ENCODE data around the gene UHRF2.

Gene UHRF2

GRCh38 chr9:6440405-6440804, 27.4 kb downstream of the UHRF2 start:
- TF ChIP-seq CTCF (IDR thresholded peaks at IDR 0.05; ENCODE audit: low read depth, low read length) = no peak
- no peak for TF ChIP-seq EZH2phosphoT487 (IDR thresholded peaks at IDR 0.05; ENCODE audit: low read depth)
- peaks cover 80% of the 10 kb centered on the region for H4K20me1 ChIP-seq (ENCODE audit: insufficient read depth, low read length)

DNA sequence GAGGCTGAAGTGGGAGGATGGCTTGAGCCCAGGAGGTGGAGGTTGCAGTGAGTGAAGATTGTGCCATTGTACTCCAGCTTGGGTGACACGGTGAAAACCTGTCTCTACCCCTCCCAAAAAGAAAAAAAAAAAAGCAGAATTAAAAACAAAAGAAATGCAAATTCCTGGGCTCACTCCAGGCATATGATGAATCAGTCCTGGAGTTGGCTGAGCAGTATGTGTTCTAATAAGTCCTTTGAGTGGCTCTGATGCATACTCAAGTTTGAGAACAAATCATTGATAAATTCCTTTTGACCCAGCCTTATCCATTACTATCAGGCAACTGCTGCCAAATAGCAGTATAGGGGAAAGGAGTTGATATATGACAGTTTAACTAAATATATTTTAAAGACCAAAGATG, 28.3 kb downstream of the UHRF2 start:
- H3K4me1 ChIP-seq (ENCODE audit: low read length) = no peaks in the 10 kb centered on the region
- H3K79me2 ChIP-seq (ENCODE audit: low read length) = peaks cover 99% of the 10 kb centered on the region
- peaks cover 73% of the 10 kb centered on the region for H4K20me1 ChIP-seq (ENCODE audit: insufficient read depth, low read length)
- peaks cover 9% of the 10 kb centered on the region for H3K36me3 ChIP-seq (replicated peaks; ENCODE audit: low read depth, low read length)
- H2AFZ ChIP-seq (ENCODE audit: low read depth, low read length) = no peak overlapping the region
- no peak overlapping the region for H3K4me2 ChIP-seq (ENCODE audit: low read length)
- H3K9me3 ChIP-seq (ENCODE audit: insufficient read depth, low read length) = no peaks in the 10 kb centered on the region
- no peak overlapping the region for H3K9ac ChIP-seq (ENCODE audit: low read length)
- TF ChIP-seq EZH2phosphoT487 (IDR thresholded peaks at IDR 0.05; ENCODE audit: low read depth) (no peak), CTCF (IDR thresholded peaks at IDR 0.05; ENCODE audit: low read depth, low read length) (no peak)
- H3K27ac ChIP-seq (ENCODE audit: low read length) = no peak overlapping the region
- H3K27me3 ChIP-seq (ENCODE audit: low read depth, low read length) = no peaks in the 10 kb centered on the region
- no peak overlapping the region for H3K4me3 ChIP-seq (ENCODE audit: low read length)

More at GRCh38 chr9:6440405-6440804, 27.4 kb downstream of the UHRF2 start:
- peaks cover 9% of the 10 kb centered on the region for H3K36me3 ChIP-seq (replicated peaks; ENCODE audit: low read depth, low read length)
- no peak overlapping the region for H3K27ac ChIP-seq (ENCODE audit: low read length)
- H3K27me3 ChIP-seq (ENCODE audit: low read depth, low read length) = no peaks in the 10 kb centered on the region
- H3K9me3 ChIP-seq (ENCODE audit: insufficient read depth, low read length) = no peaks in the 10 kb centered on the region
- no peak overlapping the region for H3K4me2 ChIP-seq (ENCODE audit: low read length)
- no peak overlapping the region for H2AFZ ChIP-seq (ENCODE audit: low read depth, low read length)
- H3K9ac ChIP-seq (ENCODE audit: low read length) = no peak overlapping the region
- peaks cover 99% of the 10 kb centered on the region for H3K79me2 ChIP-seq (ENCODE audit: low read length)
- H3K4me3 ChIP-seq (ENCODE audit: low read length) = no peak overlapping the region
- H3K4me1 ChIP-seq (ENCODE audit: low read length) = no peaks in the 10 kb centered on the region

- Histone ChIP-seq H3K27ac (ENCODE audit: low read length) (no peak overlapping the region), H2AFZ (ENCODE audit: low read depth, low read length) (no peak overlapping the region), H3K9me3 (ENCODE audit: insufficient read depth, low read length) (no peaks in the 10 kb centered on the region), H3K4me2 (ENCODE audit: low read length) (no peak overlapping the region), H3K4me1 (ENCODE audit: low read length) (no peaks in the 10 kb centered on the region), H3K27me3 (ENCODE audit: low read depth, low read length) (no peaks in the 10 kb centered on the region), H3K4me3 (ENCODE audit: low read length) (no peak overlapping the region), H3K9ac (ENCODE audit: low read length) (no peak overlapping the region), H4K20me1 (ENCODE audit: insufficient read depth, low read length) (peaks cover 69% of the 10 kb centered on the region), H3K36me3 (replicated peaks; ENCODE audit: low read depth, low read length) (peaks cover 5% of the 10 kb centered on the region), H3K79me2 (ENCODE audit: low read length) (peaks cover 94% of the 10 kb centered on the region)
- TF ChIP-seq CTCF (IDR thresholded peaks at IDR 0.05; ENCODE audit: low read depth, low read length) (no peak), EZH2phosphoT487 (IDR thresholded peaks at IDR 0.05; ENCODE audit: low read depth) (no peak)
Measured at GRCh38 chr9:6443661-6444060, 30.7 kb downstream of the UHRF2 start.

DNA sequence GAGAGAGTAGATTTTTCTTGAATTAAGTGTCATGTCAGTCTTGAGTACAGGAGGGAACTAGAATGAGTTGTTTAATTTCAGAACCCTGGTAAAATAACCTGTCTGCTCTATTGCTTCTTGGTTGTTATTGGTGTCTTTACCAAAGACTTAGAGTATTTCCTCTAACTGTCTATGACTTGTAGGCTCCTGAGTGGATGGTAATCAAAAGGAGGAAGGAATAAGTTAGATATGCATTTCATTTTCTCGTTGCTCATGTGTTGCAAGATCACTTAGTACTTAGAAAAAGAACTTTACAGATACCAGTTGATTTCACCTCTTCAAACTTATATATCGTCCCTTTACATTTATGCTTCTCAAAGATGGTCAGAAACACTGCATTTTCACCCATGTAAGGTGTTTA, 31.1 kb downstream of the UHRF2 start:
- Histone ChIP-seq H3K9ac (ENCODE audit: low read length) (no peak overlapping the region), H3K9me3 (ENCODE audit: insufficient read depth, low read length) (no peaks in the 10 kb centered on the region), H3K4me2 (ENCODE audit: low read length) (no peak overlapping the region), H3K4me1 (ENCODE audit: low read length) (no peaks in the 10 kb centered on the region), H3K36me3 (replicated peaks; ENCODE audit: low read depth, low read length) (peaks cover 5% of the 10 kb centered on the region), H3K27me3 (ENCODE audit: low read depth, low read length) (no peaks in the 10 kb centered on the region), H3K4me3 (ENCODE audit: low read length) (no peak overlapping the region), H3K79me2 (ENCODE audit: low read length) (peaks cover 94% of the 10 kb centered on the region), H4K20me1 (ENCODE audit: insufficient read depth, low read length) (peaks cover 71% of the 10 kb centered on the region), H3K27ac (ENCODE audit: low read length) (no peak overlapping the region), H2AFZ (ENCODE audit: low read depth, low read length) (no peak overlapping the region)
- TF ChIP-seq EZH2phosphoT487 (IDR thresholded peaks at IDR 0.05; ENCODE audit: low read depth) (no peak), CTCF (IDR thresholded peaks at IDR 0.05; ENCODE audit: low read depth, low read length) (no peak)
